A549 (cell line): Measurements from ENCODE around the gene OTUD7B. TPM values are rescaled to one million over a fixed set of nuclear protein-coding genes. Genes with fewer than 3 reads are reported as not detected.

Source experiments
- ATAC-seq, 2 experiments: fragments of 200-7000 bp in 1 of 2; fragments of >200 bp in 1 of 2; cut with Nextera tagmentation in 1 of 2; cut with Tn5 transposase in 1 of 2; 3 replicates each; pipeline versions ENCODE4 v1.8.0 to v1.9.1; 2018 to 2020; ENCODE audit warnings: mild to moderate bottlenecking in 1 of 2, moderate library complexity in 1 of 2
- CTCF ChIA-PET: fragments of 300-600 bp; sonication (Branson Sonifier 250); formaldehyde crosslinking; extraction: SDS; loops from one replicate; lab custom pipeline; 2021; ENCODE audit warnings: antibody characterized with exemption, inconsistent platforms; lab: Yijun Ruan, JAX
- POLR2A ChIA-PET: fragments of 350-600 bp; formaldehyde crosslinking; extraction: SDS; loops from one replicate; lab custom pipeline; 2021; ENCODE audit warnings: antibody characterized with exemption, inconsistent platforms; lab: Yijun Ruan, JAX
- DNase-seq, 2 experiments: peaks; one replicate each; pipeline versions ENCODE4 v3.0.0 to v3.0.0-alpha.2; 2011 to 2016; ENCODE audit warnings: low read depth in 1 of 2, low spot score in 1 of 2
- FAIRE-seq: peaks from 2 replicates; lab custom pipeline; 2011; peaks lifted over from hg19 to GRCh38; lab: Jason Lieb, UNC
- H3K27ac ChIP-seq, 2 experiments: fragments of >200 bp; sonication (Bioruptor Twin); formaldehyde crosslinking; 3 replicates each; pipeline ENCODE4 v1.5.1; 2016 to 2017
- H3K4me1 ChIP-seq: fragments of >200 bp; sonication (Bioruptor Twin); formaldehyde crosslinking; 3 replicates; pipeline ENCODE4 v1.6.1; 2016
- H3K4me2 ChIP-seq: fragments of >200 bp; sonication (Bioruptor Twin); formaldehyde crosslinking; 3 replicates; pipeline ENCODE4 v1.6.1; 2016
- H3K4me3 ChIP-seq: fragments of >200 bp; sonication (Bioruptor Twin); formaldehyde crosslinking; 3 replicates; pipeline ENCODE4 v1.5.1; 2016
- H3K9me3 ChIP-seq: fragments of >200 bp; sonication (Bioruptor Twin); formaldehyde crosslinking; 3 replicates; pipeline ENCODE4 v1.6.1; 2016
- CEBPB ChIP-seq, 2 experiments: fragments of >200 bp in 1 of 2; sonication (Bioruptor Twin) in 1 of 2; formaldehyde crosslinking in 1 of 2; IDR thresholded peaks; 2 replicates each; pipeline ENCODE4 v1.6.1; 2012 to 2016
- CHD2 ChIP-seq: fragments of 150-350 bp; IDR thresholded peaks from 2 replicates; pipeline ENCODE4 v1.6.1; 2014; ENCODE audit warnings: low read length; ENCODE audit not compliant: partially characterized antibody
- CHD4 ChIP-seq: fragments of 200-600 bp; sonication (generic); IDR thresholded peaks from 2 replicates; pipeline ENCODE4 v1.6.1; 2016; ENCODE audit warnings: antibody characterized with exemption, mild to moderate bottlenecking, borderline replicate concordance
- EHMT2 ChIP-seq: fragments of 200-600 bp; sonication (generic); IDR thresholded peaks from 2 replicates; pipeline ENCODE4 v1.6.1; 2016; ENCODE audit warnings: antibody characterized with exemption, low read depth, mild to moderate bottlenecking, moderate library complexity
- EP300 ChIP-seq, 2 experiments: fragments of >200 bp; sonication (Bioruptor Twin); formaldehyde crosslinking; IDR thresholded peaks; 2 replicates in 1 of 2; 3 replicates in 1 of 2; pipeline ENCODE4 v1.6.1; 2016 to 2017
- ESRRA ChIP-seq: fragments of 150-350 bp; IDR thresholded peaks from 2 replicates; pipeline ENCODE4 v1.6.1; 2014; ENCODE audit warnings: mild to moderate bottlenecking, low read length, borderline replicate concordance
- FOSL2 ChIP-seq, 2 experiments: fragments of 450-650 bp in 1 of 2; fragments of >200 bp in 1 of 2; sonication (Bioruptor Twin) in 1 of 2; formaldehyde crosslinking; IDR thresholded peaks; 2 replicates each; pipeline versions ENCODE4 v1.5.0 to v1.6.1; 2016 to 2020; ENCODE audit warnings: mild to moderate bottlenecking in 1 of 2, moderate library complexity in 1 of 2
- FOXS1 ChIP-seq: fragments of 250-450 bp; sonication (Bioruptor Pico); IDR thresholded peaks from 2 replicates; pipeline ENCODE4 v1.5.0; 2020; ENCODE audit warnings: mild to moderate bottlenecking, moderate library complexity
- GATA3 ChIP-seq: IDR thresholded peaks from 2 replicates; pipeline ENCODE4 v1.6.1; 2012; ENCODE audit warnings: borderline replicate concordance
- HDAC2 ChIP-seq: fragments of 200-600 bp; sonication (generic); IDR thresholded peaks from 2 replicates; pipeline ENCODE4 v1.6.1; 2016
- HEYL ChIP-seq: fragments of 250-450 bp; sonication (Bioruptor Pico); IDR thresholded peaks from 2 replicates; pipeline ENCODE4 v1.8.0; 2021; ENCODE audit warnings: mild to moderate bottlenecking, moderate library complexity
- JUNB ChIP-seq: fragments of >200 bp; sonication (Bioruptor Twin); formaldehyde crosslinking; IDR thresholded peaks from 2 replicates; pipeline ENCODE4 v1.6.1; 2016
- KDM1A ChIP-seq: fragments of 200-600 bp; sonication (generic); IDR thresholded peaks from 2 replicates; pipeline ENCODE4 v1.6.1; 2016; ENCODE audit warnings: low read depth, mild to moderate bottlenecking
- KDM5A ChIP-seq: fragments of 200-600 bp; sonication (generic); IDR thresholded peaks from 2 replicates; pipeline ENCODE4 v1.6.1; 2016; ENCODE audit warnings: antibody characterized with exemption, mild to moderate bottlenecking
- MAZ ChIP-seq: fragments of 150-350 bp; IDR thresholded peaks from 2 replicates; pipeline ENCODE4 v1.6.1; 2014; ENCODE audit warnings: antibody characterized with exemption, low read depth, low read length, borderline replicate concordance
- MYC ChIP-seq: IDR thresholded peaks from 2 replicates; pipeline ENCODE4 v1.6.1; 2012; ENCODE audit warnings: mild to moderate bottlenecking, inconsistent platforms, low read length, improper control_type of control experiment, borderline replicate concordance
- NPAS2 ChIP-seq: fragments of 250-450 bp; sonication (Bioruptor Pico); IDR thresholded peaks from 2 replicates; pipeline ENCODE4 v1.8.0; 2022; ENCODE audit warnings: mild to moderate bottlenecking, moderate library complexity, borderline replicate concordance
- NR3C1 ChIP-seq: fragments of >200 bp; sonication (Bioruptor Twin); formaldehyde crosslinking; IDR thresholded peaks from 3 replicates; pipeline ENCODE4 v1.6.1; 2017
- POLR2AphosphoS2 ChIP-seq: conservative IDR thresholded peaks from 2 replicates; pipeline ENCODE4 v1.6.1; 2012; ENCODE audit warnings: low read length, improper control_type of control experiment, inconsistent platforms
- RAD21 ChIP-seq, 2 experiments: fragments of >200 bp in 1 of 2; sonication (Bioruptor Twin) in 1 of 2; formaldehyde crosslinking in 1 of 2; IDR thresholded peaks in 1 of 2; conservative IDR thresholded peaks in 1 of 2; 2 replicates in 1 of 2; 3 replicates in 1 of 2; pipeline ENCODE4 v1.6.1; 2012 to 2018; ENCODE audit warnings: inconsistent platforms in 1 of 2
- RCOR1 ChIP-seq: fragments of 150-350 bp; IDR thresholded peaks from 2 replicates; pipeline ENCODE4 v1.6.1; 2014; ENCODE audit warnings: antibody characterized with exemption, low read length, low read depth
- SMC3 ChIP-seq: fragments of >200 bp; sonication (Bioruptor Twin); formaldehyde crosslinking; IDR thresholded peaks from 3 replicates; pipeline ENCODE4 v1.6.1; 2018; ENCODE audit warnings: inconsistent platforms
- ZNF302 ChIP-seq: fragments of 250-450 bp; sonication (Bioruptor Pico); IDR thresholded peaks from 2 replicates; pipeline ENCODE4 v1.9.0; 2021; ENCODE audit warnings: inconsistent platforms, mild to moderate bottlenecking, moderate library complexity
- WGBS: methylation state at CpG from one replicate; pipeline ENCODE4 v1.1.6; 2017; ENCODE audit errors: missing lambda C conversion rate; 5-methylcytosine and 5-hydroxymethylcytosine counted together
- polyA plus RNA-seq, 4 experiments: library from polyadenylated mRNA; depleted of rRNA in 3 of 4; stranded (reverse); fragments of >200 nt; fragmentation: RNase III in 1 of 4; extraction: RNeasy Plus Mini Kit Qiagen cat#74134 plus additional on column Dnase treatment in 1 of 4; gene quantifications; 2 replicates in 3 of 4; 3 replicates in 1 of 4; pipeline ENCODE4 v1.2.3, GENCODE V29; 2011 to 2017
- TF ChIP-seq, protein P1 (sequence below): IDR thresholded peaks from 2 replicates; pipeline ENCODE4 v1.6.1; 2012
- TF ChIP-seq, protein P2 (sequence below): fragments of 200-600 bp; sonication (generic); IDR thresholded peaks from 2 replicates; pipeline ENCODE4 v1.6.1; 2016; ENCODE audit warnings: antibody characterized with exemption, mild to moderate bottlenecking, moderate library complexity
- TF ChIP-seq, protein P3 (sequence below): fragments of >200 bp; sonication (Bioruptor Twin); formaldehyde crosslinking; IDR thresholded peaks from 3 replicates; pipeline ENCODE4 v1.6.1; 2016
- TF ChIP-seq, protein P4 (sequence below): fragments of 150-350 bp; IDR thresholded peaks from 2 replicates; pipeline ENCODE4 v1.6.1; 2014; ENCODE audit warnings: low read depth, mild to moderate bottlenecking, low read length
- TF ChIP-seq, protein P5 (sequence below): fragments of 250-450 bp; sonication (Bioruptor Pico); IDR thresholded peaks from 2 replicates; pipeline ENCODE4 v1.5.0; 2021; ENCODE audit warnings: mild to moderate bottlenecking, moderate library complexity, borderline replicate concordance

OTUD7B gene
- polyA plus RNA-seq, 2 of the 4 experiments (the other 2 are of a cell fraction) = 8.0 to 12.1 TPM

DNA sequence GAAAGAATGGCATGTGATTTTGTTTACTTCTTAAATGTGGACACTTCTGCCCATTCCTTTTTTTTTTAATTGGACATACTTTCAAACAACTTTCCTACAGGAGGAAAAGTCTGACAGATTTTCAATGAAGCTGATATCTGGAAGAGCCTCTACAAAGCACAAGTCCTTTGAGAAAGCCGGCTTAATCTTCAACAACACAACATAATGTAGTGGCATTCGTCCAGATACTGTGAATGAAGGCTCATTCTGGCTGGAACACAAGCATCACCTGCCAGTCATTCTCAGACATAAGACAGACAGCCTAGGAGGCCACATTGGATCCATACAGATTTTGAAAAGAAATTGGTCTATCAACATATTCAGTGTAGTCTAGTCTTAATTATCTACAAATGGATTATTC, 4.9 kb downstream of the OTUD7B start:
- no peak for ATAC-seq
- TF ChIP-seq CHD4 (no peak), RCOR1 (no peak), MYC (no peak), POLR2AphosphoS2 (no peak), ESRRA (no peak), HDAC2 (no peak), FOXS1 (CRISPR knock-in tag) (no peak), HEYL (CRISPR knock-in tag) (no peak), RAD21 (conservative IDR thresholded peaks at IDR 0.05 in 1 of 2, IDR thresholded peaks at IDR 0.05 in 1 of 2) (no peak), FOSL2 (IDR thresholded peaks at IDR 0.05) (no peak), FOSL2 (CRISPR knock-in tag; IDR thresholded peaks at IDR 0.05) (no peak), CEBPB (IDR thresholded peaks at IDR 0.05) (no peak), SMC3 (no peak)
- TF ChIP-seq, protein P1, sequence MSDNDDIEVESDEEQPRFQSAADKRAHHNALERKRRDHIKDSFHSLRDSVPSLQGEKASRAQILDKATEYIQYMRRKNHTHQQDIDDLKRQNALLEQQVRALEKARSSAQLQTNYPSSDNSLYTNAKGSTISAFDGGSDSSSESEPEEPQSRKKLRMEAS = no peak
- TF ChIP-seq, protein P2, sequence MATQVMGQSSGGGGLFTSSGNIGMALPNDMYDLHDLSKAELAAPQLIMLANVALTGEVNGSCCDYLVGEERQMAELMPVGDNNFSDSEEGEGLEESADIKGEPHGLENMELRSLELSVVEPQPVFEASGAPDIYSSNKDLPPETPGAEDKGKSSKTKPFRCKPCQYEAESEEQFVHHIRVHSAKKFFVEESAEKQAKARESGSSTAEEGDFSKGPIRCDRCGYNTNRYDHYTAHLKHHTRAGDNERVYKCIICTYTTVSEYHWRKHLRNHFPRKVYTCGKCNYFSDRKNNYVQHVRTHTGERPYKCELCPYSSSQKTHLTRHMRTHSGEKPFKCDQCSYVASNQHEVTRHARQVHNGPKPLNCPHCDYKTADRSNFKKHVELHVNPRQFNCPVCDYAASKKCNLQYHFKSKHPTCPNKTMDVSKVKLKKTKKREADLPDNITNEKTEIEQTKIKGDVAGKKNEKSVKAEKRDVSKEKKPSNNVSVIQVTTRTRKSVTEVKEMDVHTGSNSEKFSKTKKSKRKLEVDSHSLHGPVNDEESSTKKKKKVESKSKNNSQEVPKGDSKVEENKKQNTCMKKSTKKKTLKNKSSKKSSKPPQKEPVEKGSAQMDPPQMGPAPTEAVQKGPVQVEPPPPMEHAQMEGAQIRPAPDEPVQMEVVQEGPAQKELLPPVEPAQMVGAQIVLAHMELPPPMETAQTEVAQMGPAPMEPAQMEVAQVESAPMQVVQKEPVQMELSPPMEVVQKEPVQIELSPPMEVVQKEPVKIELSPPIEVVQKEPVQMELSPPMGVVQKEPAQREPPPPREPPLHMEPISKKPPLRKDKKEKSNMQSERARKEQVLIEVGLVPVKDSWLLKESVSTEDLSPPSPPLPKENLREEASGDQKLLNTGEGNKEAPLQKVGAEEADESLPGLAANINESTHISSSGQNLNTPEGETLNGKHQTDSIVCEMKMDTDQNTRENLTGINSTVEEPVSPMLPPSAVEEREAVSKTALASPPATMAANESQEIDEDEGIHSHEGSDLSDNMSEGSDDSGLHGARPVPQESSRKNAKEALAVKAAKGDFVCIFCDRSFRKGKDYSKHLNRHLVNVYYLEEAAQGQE = no peak
- TF ChIP-seq, all 56 proteins: peak for 0
- Histone ChIP-seq H3K4me2 (no peak overlapping the region), H3K4me3 (no peak overlapping the region), H3K9me3 (no peaks in the 10 kb centered on the region), H3K27ac (no peak overlapping the region), H3K4me1 (peaks cover 37% of the 10 kb centered on the region)
- ChIA-PET CTCF (interaction anchor here (0.7 to 5.6 kb wide), 3 partner anchors 8 to 181 kb away, joined by 3 to 22 read pairs (median 5); no protein-coding TSS in a partner anchor), POLR2A (no interaction called here)
- no peak for DNase-seq
- FAIRE-seq = no peak
- 87% methylated on average over 2 of the region's 2 CpGs for WGBS

DNA sequence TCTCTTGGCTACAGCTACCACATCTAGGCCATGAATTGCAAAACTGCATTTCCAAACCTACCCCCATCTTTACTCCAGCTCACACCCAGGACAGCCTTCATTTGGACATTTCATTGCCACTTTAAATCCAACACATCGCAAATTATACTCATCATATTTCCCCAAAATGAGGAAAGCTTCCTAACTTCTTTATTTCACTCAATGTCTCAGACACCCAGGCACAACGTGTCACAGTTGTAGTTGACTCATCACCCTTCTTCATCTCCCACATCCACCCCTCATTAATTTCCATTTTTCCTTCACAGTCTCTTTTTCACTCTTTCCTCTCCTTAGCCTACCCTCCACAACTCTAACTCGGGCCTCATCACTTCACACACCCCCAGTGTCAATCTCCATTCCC, 6.7 kb downstream of the OTUD7B start:
- H3K27ac ChIP-seq = no peak overlapping the region
- POLR2A ChIA-PET = interaction anchor here (1.3 kb wide), 1 partner anchor 75 kb away, joined by 3 read pairs; no protein-coding TSS in a partner anchor
- no peaks in the 10 kb centered on the region for H3K9me3 ChIP-seq

More for the DNA sequence above, 6.7 kb downstream of the OTUD7B start:
- ATAC-seq = no peak
- 87% methylated on average over 3 of the region's 3 CpGs for WGBS
- Histone ChIP-seq H3K4me1 (peaks cover 34% of the 10 kb centered on the region), H3K4me2 (no peak overlapping the region), H3K4me3 (no peak overlapping the region)
- no peak for FAIRE-seq
- CTCF ChIA-PET = interaction anchor here (0.9 to 5.6 kb wide), 7 partner anchors 8 to 183 kb away, joined by 3 to 22 read pairs (median 5); no protein-coding TSS in a partner anchor
- TF ChIP-seq EHMT2 (no peak), FOSL2 (IDR thresholded peaks at IDR 0.05) (no peak), FOSL2 (CRISPR knock-in tag; IDR thresholded peaks at IDR 0.05) (no peak), EP300 (IDR thresholded peaks at IDR 0.05) (no peak), KDM1A (no peak), FOXS1 (CRISPR knock-in tag) (no peak), CHD2 (no peak), KDM5A (no peak), MAZ (no peak), HDAC2 (no peak), JUNB (no peak), GATA3 (no peak), ZNF302 (CRISPR knock-in tag) (no peak), NPAS2 (CRISPR knock-in tag) (no peak), NR3C1 (no peak), RCOR1 (no peak)
- TF ChIP-seq, protein P3, sequence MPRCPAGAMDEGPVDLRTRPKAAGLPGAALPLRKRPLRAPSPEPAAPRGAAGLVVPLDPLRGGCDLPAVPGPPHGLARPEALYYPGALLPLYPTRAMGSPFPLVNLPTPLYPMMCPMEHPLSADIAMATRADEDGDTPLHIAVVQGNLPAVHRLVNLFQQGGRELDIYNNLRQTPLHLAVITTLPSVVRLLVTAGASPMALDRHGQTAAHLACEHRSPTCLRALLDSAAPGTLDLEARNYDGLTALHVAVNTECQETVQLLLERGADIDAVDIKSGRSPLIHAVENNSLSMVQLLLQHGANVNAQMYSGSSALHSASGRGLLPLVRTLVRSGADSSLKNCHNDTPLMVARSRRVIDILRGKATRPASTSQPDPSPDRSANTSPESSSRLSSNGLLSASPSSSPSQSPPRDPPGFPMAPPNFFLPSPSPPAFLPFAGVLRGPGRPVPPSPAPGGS = no peak
- TF ChIP-seq, protein P4, sequence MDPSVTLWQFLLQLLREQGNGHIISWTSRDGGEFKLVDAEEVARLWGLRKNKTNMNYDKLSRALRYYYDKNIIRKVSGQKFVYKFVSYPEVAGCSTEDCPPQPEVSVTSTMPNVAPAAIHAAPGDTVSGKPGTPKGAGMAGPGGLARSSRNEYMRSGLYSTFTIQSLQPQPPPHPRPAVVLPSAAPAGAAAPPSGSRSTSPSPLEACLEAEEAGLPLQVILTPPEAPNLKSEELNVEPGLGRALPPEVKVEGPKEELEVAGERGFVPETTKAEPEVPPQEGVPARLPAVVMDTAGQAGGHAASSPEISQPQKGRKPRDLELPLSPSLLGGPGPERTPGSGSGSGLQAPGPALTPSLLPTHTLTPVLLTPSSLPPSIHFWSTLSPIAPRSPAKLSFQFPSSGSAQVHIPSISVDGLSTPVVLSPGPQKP = no peak
- TF ChIP-seq, protein P5, sequence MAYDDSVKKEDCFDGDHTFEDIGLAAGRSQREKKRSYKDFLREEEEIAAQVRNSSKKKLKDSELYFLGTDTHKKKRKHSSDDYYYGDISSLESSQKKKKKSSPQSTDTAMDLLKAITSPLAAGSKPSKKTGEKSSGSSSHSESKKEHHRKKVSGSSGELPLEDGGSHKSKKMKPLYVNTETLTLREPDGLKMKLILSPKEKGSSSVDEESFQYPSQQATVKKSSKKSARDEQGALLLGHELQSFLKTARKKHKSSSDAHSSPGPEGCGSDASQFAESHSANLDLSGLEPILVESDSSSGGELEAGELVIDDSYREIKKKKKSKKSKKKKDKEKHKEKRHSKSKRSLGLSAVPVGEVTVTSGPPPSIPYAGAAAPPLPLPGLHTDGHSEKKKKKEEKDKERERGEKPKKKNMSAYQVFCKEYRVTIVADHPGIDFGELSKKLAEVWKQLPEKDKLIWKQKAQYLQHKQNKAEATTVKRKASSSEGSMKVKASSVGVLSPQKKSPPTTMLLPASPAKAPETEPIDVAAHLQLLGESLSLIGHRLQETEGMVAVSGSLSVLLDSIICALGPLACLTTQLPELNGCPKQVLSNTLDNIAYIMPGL (CRISPR knock-in tag) = no peak
- DNase-seq = no peak
